Heart left ventricle (tissue), 16 donors: ENCODE results near the gene VCP. TPM values are rescaled to one million over a fixed set of nuclear protein-coding genes. Genes with fewer than 3 reads are reported as not detected.

Experiments used
- ATAC-seq, 4 donors: fragments of 200-7000 bp; cut with Tn5 transposase; one replicate each; pipeline ENCODE4 v1.9.1; 2020 to 2022; ENCODE audit warnings: moderate library complexity in 4 of 4, mild to moderate bottlenecking in 3 of 4, moderate number of reproducible peaks in 1 of 4
- DNase-seq, 5 donors: peaks; one replicate each; pipeline ENCODE4 v3.0.0-alpha.2; 2020
- H3K27ac ChIP-seq, 12 donors: fragments of 200-600 bp; sonication (generic) in 4 of 12; one replicate each; pipeline versions ENCODE4 v1.5.0 to v1.8.0; 2016 to 2022; ENCODE audit warnings: mild to moderate bottlenecking in 2 of 12
- H3K27me3 ChIP-seq, 9 donors: fragments of 200-600 bp; sonication (generic) in 2 of 9; one replicate each; pipeline versions ENCODE4 v1.5.1 to v1.8.0; 2016 to 2022; ENCODE audit warnings: mild to moderate bottlenecking in 3 of 9
- H3K36me3 ChIP-seq, 9 donors: fragments of 200-600 bp; sonication (generic) in 2 of 9; one replicate each; pipeline versions ENCODE4 v1.5.0 to v1.8.0; 2018 to 2022; ENCODE audit warnings: mild to moderate bottlenecking in 2 of 9
- H3K4me1 ChIP-seq, 12 donors: fragments of 200-600 bp; sonication (generic) in 4 of 12; one replicate each; pipeline versions ENCODE4 v1.5.0 to v1.8.0; 2016 to 2022; ENCODE audit warnings: mild to moderate bottlenecking in 3 of 12
- H3K4me3 ChIP-seq, 12 donors: fragments of 200-600 bp; sonication (generic) in 4 of 12; one replicate each; pipeline versions ENCODE4 v1.5.0 to v1.8.0; 2017 to 2022; ENCODE audit warnings: mild to moderate bottlenecking in 9 of 12, moderate library complexity in 4 of 12
- H3K9me3 ChIP-seq, 12 donors: fragments of 200-600 bp; sonication (generic) in 4 of 12; one replicate each; pipeline versions ENCODE4 v1.5.0 to v1.8.0; 2016 to 2022; ENCODE audit warnings: mild to moderate bottlenecking in 1 of 12
- CTCF ChIP-seq, 12 donors: fragments of 200-600 bp; sonication (generic) in 4 of 12; IDR thresholded peaks; one replicate each; pipeline versions ENCODE4 v1.5.0 to v1.8.0; 2018 to 2022; ENCODE audit warnings: antibody characterized with exemption in 12 of 12, mild to moderate bottlenecking in 5 of 12
- POLR2A ChIP-seq, 2 donors: fragments of 450-650 bp; IDR thresholded peaks; one replicate each; pipeline ENCODE4 v1.6.1; 2017; ENCODE audit warnings: antibody characterized with exemption in 2 of 2, mild to moderate bottlenecking in 2 of 2, moderate library complexity in 2 of 2
- WGBS, 4 donors: extraction: QIAGEN DNeasy Blood & Tissue Kit in 2 of 4; methylation state at CpG; one replicate each; pipeline versions ENCODE4 v1.1.5 to v1.1.7; 2013 to 2018; 5-methylcytosine and 5-hydroxymethylcytosine counted together
- intact Hi-C, 10 donors: fragments of 100-400 bp; cut with DNase I; formaldehyde crosslinking; loops; one replicate each; pipeline versions ENCODE4 v1.11.1 to v1.14.2; 2022
- long read RNA-seq, 3 donors: library from polyadenylated mRNA; unstranded; transcript quantifications; one replicate each; pipeline ENCODE4 v2.0.0, GENCODE V29; 2020 to 2021
- polyA plus RNA-seq, 2 donors: library from polyadenylated mRNA; stranded (reverse); fragments of 200-250 nt; gene quantifications; one replicate each; pipeline ENCODE4 v1.2.3, GENCODE V29; 2013
- total RNA-seq, 9 donors: library from RNA; depleted of rRNA in 2 of 9; stranded (reverse); fragments of >200 nt in 2 of 9; fragmentation: NEBNext Ultra II Directional in 3 of 9; extraction: Animal tissue kit (Norgen Biotek cat#: 25700) in 3 of 9; gene quantifications; one replicate each; pipeline versions ENCODE4 v1.1.0 to v1.2.4, GENCODE V29; 2016 to 2023
- donor health status: ischemic (EF 13 %, LVEDD 7.1; RV severe dilation, severe dysfunction).
- donor health status: healthy with polysubstance abuse.
- donor health status: DM: no; HTN: yes; CAD: no.
- donor health status: DM: no; HTN: no; CAD: no.
- donor health status: ischemic (EF 25% LVEDD 6.9; RV normal size, moderate dysfunction).
- donor health status: ischemic (EF 25% LVEDD 5.7; RV mildly dilated, moderate dysfunction).
- donor health status: healthy.
- donor health status: DM: yes; HTN: yes; CAD: no.
- donor health status: ischemic (EF 35%, LVEDD 5.7; RV mildly dilated, moderate dysfunction).
- donor health status: nonischemic (EF 11% LVEDD 7.7; RV severe dilation, severe dysfunction).
- donor health status: DM: yes; HTN: yes; CAD: no.
- donor health status: PGD.
- donor health status: ischemic (EF 29% LVEDD 5.4; RV normal size, mild dysfunction).
- donor health status: nonischemic (EF 23%, LVEDD 6.1; RV moderate dilation, normal function).

VCP gene
- total RNA-seq (100 to 1,000 TPM; 221 to 411 (median 279) TPM), polyA plus RNA-seq (100 to 1,000 TPM; 107 to 251 TPM)
- long read RNA-seq, donor 1, full-length matches to known transcripts = 952 of 1,161 reads
- long read RNA-seq, donor 1, partial matches to known transcripts = 92 of 1,161 reads
- long read RNA-seq, donor 1, other reads (novel, unspliced or antisense) = 117 of 1,161 reads
- long read RNA-seq, donor 2, full-length matches to known transcripts = 3,627 of 4,175 reads
- long read RNA-seq, donor 2, partial matches to known transcripts = 204 of 4,175 reads
- long read RNA-seq, donor 2, other reads (novel, unspliced or antisense) = 344 of 4,175 reads
- long read RNA-seq, donor 3, full-length matches to known transcripts = 1,179 of 1,358 reads
- long read RNA-seq, donor 3, partial matches to known transcripts = 66 of 1,358 reads
- long read RNA-seq, donor 3, other reads (novel, unspliced or antisense) = 113 of 1,358 reads

GRCh38 chr9:35072461-35073278 lies at the start of gene VCP:
Gene VCP (minus strand): TSS chr9:35072625. CDS start chr9:35072353, 272 bp downstream.
- H3K9me3 ChIP-seq = no peaks in the 10 kb centered on the region
- ATAC-seq = peak; percentile 93 to 96 (median 96)
- H3K27ac ChIP-seq = peak within 1 kb of the TSS; percentile 99 to 100 (median 100)
- 5 to 13% (median 6%) methylated on average over 20 to 54 of the region's 54 CpGs for WGBS, 4 donors
- peak; percentile 94 to 96 for TF ChIP-seq POLR2A (IDR thresholded peaks at IDR 0.05)
- TF ChIP-seq CTCF (IDR thresholded peaks at IDR 0.05) = no peak
- H3K4me1 ChIP-seq = peaks cover 12 to 42% (median 35%) of the 10 kb centered on the region in 12 donors
- peak; percentile 98 to 99 (median 99) for DNase-seq
- H3K27me3 ChIP-seq = no peaks in the 10 kb centered on the region
- H3K4me3 ChIP-seq = peak within 1 kb of the TSS; percentile 82 to 100 (median 96)
- peaks cover 0 to 45% (median 13%) of the 10 kb centered on the region in 9 donors for H3K36me3 ChIP-seq
- intact Hi-C loops = loop anchor here in 6 of 10 donors (1.0 to 10.0 kb wide), 6 partner anchors 24 to 408 kb away; partner anchors contain the start of genes CCL27 (in 1 of the 6), DNAJB5 (in 1 of the 6), PIGO (in 1 of the 6) and STOML2 (in 1 of the 6)

DNA sequence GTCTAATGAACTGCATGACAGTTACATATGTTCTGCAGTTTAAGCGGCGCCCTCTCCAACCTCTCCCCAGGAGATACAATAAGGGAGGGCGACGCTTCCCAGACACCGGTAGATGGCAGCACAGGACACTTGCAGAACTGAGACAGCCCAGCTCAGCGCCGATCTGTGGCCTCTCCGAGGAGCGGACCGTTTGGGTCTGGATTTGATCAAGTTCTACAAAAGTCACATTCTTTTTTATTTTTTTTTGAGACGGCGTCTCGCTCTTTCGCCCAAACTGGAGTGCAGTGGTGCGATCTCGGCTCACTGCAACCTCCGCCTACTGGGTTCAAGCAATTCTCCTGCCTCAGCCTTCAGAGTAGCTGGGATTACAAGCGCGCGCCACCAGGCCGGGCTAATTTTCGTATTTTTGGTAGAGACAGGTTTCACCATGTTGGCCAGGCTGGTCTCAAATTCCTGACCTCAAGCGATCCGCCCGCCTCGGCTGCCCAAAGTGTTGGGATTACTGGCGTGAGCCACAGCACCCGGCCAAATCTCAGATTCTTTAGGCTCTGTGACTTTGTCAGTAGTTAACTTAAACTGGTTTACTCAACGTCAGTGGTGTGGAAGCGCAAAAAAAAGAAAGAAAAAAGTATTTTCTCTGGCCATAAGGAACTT lies 44.6 kb upstream of the VCP start:
- 22 to 29% (median 24%) methylated on average over 30 of the region's 30 CpGs for WGBS, 4 donors
- H3K36me3 ChIP-seq = no peaks in the 10 kb centered on the region
- no peaks in the 10 kb centered on the region for H3K27me3 ChIP-seq
- H3K4me1 ChIP-seq = peaks cover 0 to 46% (median 34%) of the 10 kb centered on the region in 12 donors
- ATAC-seq (peak; percentile 74 to 81 (median 76)), DNase-seq (peak; percentile 92 to 95 (median 93))
- peak overlapping the region in 11 of 12 donors; percentile 49 to 81 (median 65) for H3K4me3 ChIP-seq
- H3K27ac ChIP-seq = peak overlapping the region in 11 of 12 donors; percentile 26 to 98 (median 88)
- TF ChIP-seq POLR2A (IDR thresholded peaks at IDR 0.05) = no peak
- TF ChIP-seq CTCF (IDR thresholded peaks at IDR 0.05) = peak; percentile 93 to 98 (median 95)
- intact Hi-C loops = loop anchor here (1.0 to 10.0 kb wide), 16 partner anchors 45 to 485 kb away; partner anchors contain the start of gene UNC13B (in 6 of the 10)
- H3K9me3 ChIP-seq = no peaks in the 10 kb centered on the region

DNA sequence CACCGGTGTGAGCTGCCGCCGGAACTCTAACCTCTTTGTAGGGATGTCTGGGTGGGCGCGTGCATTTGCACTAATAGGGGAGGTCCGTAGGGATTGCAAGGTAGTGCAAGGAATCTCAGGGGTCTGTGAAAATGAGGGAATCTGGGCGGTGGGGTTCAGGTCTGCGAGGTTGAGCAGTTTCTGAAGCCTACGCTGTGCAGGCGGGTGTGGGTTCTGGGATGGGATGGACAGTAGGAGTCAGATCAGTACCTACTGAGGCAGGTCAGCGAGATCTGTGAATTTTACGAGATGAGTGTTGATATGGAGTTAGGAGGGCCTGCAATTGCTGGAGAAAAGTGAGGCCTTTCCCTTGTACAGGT lies 44.1 kb upstream of the VCP start:
- ATAC-seq (peak; percentile 0 to 12 (median 1)), DNase-seq (peak in 1 of 5 donors; percentile 54)
- H3K36me3 ChIP-seq = no peaks in the 10 kb centered on the region
- H3K9me3 ChIP-seq = no peaks in the 10 kb centered on the region
- H3K27ac ChIP-seq = peak overlapping the region in 11 of 12 donors; percentile 70 to 98 (median 91)
- no peaks in the 10 kb centered on the region for H3K27me3 ChIP-seq
- peak overlapping the region; percentile 15 to 81 (median 64) for H3K4me3 ChIP-seq
- 1 to 3% (median 1%) methylated on average over 12 of the region's 12 CpGs for WGBS, 4 donors
- peaks cover 3 to 51% (median 38%) of the 10 kb centered on the region in 12 donors for H3K4me1 ChIP-seq
- intact Hi-C loops = loop anchor here (1.0 to 10.0 kb wide), 15 partner anchors 46 to 486 kb away; partner anchors contain the start of gene UNC13B (in 6 of the 10)
- TF ChIP-seq CTCF (IDR thresholded peaks at IDR 0.05) (no peak), POLR2A (IDR thresholded peaks at IDR 0.05) (no peak)
